Ectodermal cell (in vitro differentiated cells): ENCODE data around the gene IKZF5.

Experiments used
- H3K27ac ChIP-seq: 2 replicates; pipeline ENCODE4 v1.7.0; 2013; ENCODE audit warnings: mild to moderate bottlenecking, low read depth, low read length; ENCODE audit not compliant: insufficient read depth, poor library complexity, severe bottlenecking
- H3K27me3 ChIP-seq: 2 replicates; pipeline ENCODE4 v1.7.0; 2013; ENCODE audit warnings: mild to moderate bottlenecking, low read length; ENCODE audit not compliant: insufficient read depth, control insufficient read depth, poor library complexity, severe bottlenecking
- H3K36me3 ChIP-seq: one replicate; pipeline ENCODE4 v1.7.0; 2013; ENCODE audit warnings: low read length; ENCODE audit not compliant: control insufficient read depth, insufficient read depth
- H3K4me1 ChIP-seq: one replicate; pipeline ENCODE4 v1.7.0; 2013; ENCODE audit warnings: low read length; ENCODE audit not compliant: control insufficient read depth, insufficient read depth
- H3K4me3 ChIP-seq: 2 replicates; pipeline ENCODE4 v1.7.0; 2013; ENCODE audit warnings: low read depth, low read length, control low read depth; ENCODE audit not compliant: insufficient read depth
- H3K9me3 ChIP-seq: 2 replicates; pipeline ENCODE4 v1.7.0; 2013; ENCODE audit warnings: mild to moderate bottlenecking, low read length, moderate library complexity; ENCODE audit not compliant: control insufficient read depth
- WGBS, 2 experiments: methylation state at CpG; one replicate each; pipeline ENCODE4 v1.1.7; 2013; ENCODE audit warnings: missing lambda C conversion rate in 2 of 2; 5-methylcytosine and 5-hydroxymethylcytosine counted together

Gene IKZF5

DNA sequence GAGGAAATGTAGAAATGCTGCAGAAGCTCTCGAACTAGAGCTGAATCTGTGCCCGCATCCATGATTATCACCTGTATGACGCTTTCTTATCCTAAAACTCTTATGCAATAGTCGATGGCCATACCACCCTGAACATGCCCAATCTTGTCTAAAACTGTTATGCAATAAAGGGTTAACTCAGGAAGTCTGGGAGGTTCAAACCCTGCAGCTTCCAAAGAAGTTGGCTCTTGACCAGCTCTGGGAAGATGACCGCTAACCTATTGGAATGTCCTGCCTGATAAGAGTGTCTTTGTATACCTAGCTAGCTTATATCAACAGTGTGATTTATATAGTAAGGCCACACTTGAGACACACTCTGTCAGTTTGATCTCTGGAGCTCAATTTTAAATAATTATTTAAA, 51.1 kb downstream of the IKZF5 start:
- H3K4me1 ChIP-seq: no peaks in the 10 kb centered on the region
- WGBS, 2 experiments: 87 to 88% methylated on average over 5 of the region's 5 CpGs
- H3K4me3 ChIP-seq: no peak overlapping the region
- H3K27me3 ChIP-seq: peaks cover 23% of the 10 kb centered on the region
- no peak overlapping the region for H3K27ac ChIP-seq
- no peaks in the 10 kb centered on the region for H3K9me3 ChIP-seq
- H3K36me3 ChIP-seq: no peaks in the 10 kb centered on the region

DNA sequence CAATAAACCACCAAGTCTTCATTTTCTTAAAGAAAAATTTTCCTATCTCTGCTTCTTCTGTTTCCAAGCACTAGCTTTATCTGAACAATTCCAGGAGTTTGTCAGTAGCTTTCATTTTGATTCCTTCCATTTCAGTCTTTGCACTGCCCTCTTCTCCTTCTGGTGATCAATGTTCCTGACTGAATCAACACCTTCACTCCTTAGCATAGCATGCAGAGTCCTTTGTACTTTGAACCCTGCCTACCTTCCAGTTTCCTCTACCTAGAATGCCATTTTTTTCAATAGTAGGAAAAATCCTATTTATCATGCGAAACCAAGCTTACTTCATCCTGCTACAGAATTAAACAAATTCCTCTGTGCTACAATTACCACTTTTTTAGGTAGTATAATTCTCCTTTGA, 52.7 kb downstream of the IKZF5 start:
- Histone ChIP-seq H3K27me3 (peaks cover 23% of the 10 kb centered on the region), H3K9me3 (no peaks in the 10 kb centered on the region), H3K27ac (no peak overlapping the region), H3K36me3 (no peaks in the 10 kb centered on the region), H3K4me3 (no peak overlapping the region), H3K4me1 (no peaks in the 10 kb centered on the region)
- 86 to 93% methylated on average over 1 of the region's 1 CpG for WGBS, 2 experiments

DNA sequence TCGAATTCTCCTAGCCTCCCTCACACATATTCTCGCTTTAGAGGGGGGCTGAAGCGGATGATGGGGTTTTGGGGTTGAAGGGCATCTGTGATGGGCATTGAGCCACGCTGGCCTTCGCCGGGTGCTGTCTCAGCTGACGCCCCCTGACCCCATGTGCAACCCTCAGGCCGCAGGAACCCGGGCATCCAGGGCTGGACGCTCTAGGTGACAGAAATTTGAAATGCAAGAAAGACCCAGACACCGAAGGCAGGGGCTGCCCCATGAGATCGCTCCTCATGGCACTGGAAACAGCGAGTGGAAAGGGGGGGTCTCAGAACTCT, 53.9 kb downstream of the IKZF5 start:
- Histone ChIP-seq H3K27me3 (peaks cover 23% of the 10 kb centered on the region), H3K4me1 (no peaks in the 10 kb centered on the region), H3K36me3 (no peaks in the 10 kb centered on the region), H3K9me3 (no peaks in the 10 kb centered on the region), H3K4me3 (no peak overlapping the region), H3K27ac (no peak overlapping the region)
- 87 to 91% methylated on average over 13 of the region's 13 CpGs for WGBS, 2 experiments

DNA sequence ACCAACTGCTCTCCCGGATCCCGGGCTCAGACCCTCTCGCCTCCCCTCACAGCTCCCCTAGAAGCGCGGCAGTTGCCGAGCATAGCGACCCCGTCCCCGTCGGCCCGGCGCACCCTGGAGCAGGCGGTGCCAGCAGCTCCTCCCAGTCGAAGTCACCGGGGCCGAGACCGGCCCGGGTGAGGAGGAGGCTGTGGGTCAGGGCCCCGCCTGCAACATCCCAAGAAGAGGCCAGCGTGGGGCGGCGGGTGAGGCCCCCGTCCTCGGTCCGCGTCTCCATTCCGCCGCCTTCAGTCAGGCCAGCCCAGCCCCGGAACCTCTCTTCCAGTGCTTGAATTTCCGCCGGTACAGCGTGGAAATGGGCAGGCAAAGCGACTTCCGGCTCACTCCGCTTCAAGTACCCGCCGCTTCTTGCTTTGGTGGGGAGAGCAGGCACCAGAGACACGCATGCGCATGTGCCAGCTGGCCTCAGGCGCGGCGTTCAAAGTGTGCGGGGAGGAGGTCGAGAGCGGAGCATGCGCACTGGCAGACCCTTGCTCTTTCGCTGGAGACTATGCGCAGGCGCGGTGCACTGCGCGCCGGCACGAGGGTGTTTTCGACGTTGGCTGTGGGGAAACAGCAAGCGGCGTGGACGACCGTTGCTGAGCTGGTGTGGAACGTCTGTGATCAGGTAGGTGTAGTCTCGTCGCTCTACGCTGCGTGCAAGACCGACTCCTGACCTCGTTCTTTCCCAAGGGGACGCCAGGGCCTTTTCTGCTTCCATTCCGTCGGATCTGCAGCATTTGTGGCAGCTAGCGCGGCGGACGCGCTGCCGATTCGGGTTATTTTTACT, 54.5 kb downstream of the IKZF5 start, which contains the start of gene C10orf88:
Gene C10orf88, minus strand, starts transcription at position 326 of the 829 bp plus-strand sequence. Its CDS starts 49 bp downstream, at position 277.
- H3K27ac ChIP-seq: no peak within 1 kb of the TSS
- H3K4me1 ChIP-seq: no peaks in the 10 kb centered on the region
- 7 to 9% methylated on average over 77 of the region's 77 CpGs for WGBS, 2 experiments
- peak within 1 kb of the TSS; percentile 83 for H3K4me3 ChIP-seq
- no peaks in the 10 kb centered on the region for H3K9me3 ChIP-seq
- H3K36me3 ChIP-seq: no peaks in the 10 kb centered on the region
- H3K27me3 ChIP-seq: peaks cover 23% of the 10 kb centered on the region

DNA sequence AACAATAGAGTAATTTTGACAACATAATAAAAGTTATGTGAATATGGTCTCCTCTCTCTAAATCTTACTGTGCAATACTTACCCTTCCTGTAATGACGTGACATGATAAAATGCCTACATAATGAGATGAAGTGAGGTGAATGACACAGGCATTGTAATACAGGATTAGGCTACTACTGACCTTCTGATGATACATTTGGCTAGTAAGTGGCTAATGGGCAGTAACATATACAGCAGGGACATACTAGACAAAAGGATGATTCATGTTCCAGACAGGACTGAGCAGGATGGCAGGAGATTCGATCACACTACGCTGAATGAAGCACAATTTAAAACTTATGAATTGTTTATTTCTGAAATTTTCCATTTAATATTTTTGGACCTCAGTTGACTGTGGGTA, 59.3 kb downstream of the IKZF5 start:
- H3K4me1 ChIP-seq: no peaks in the 10 kb centered on the region
- H3K27me3 ChIP-seq: no peaks in the 10 kb centered on the region
- WGBS, 2 experiments: 94 to 96% methylated on average over 3 of the region's 3 CpGs
- no peak overlapping the region for H3K27ac ChIP-seq
- no peaks in the 10 kb centered on the region for H3K9me3 ChIP-seq
- H3K4me3 ChIP-seq: no peak overlapping the region
- no peaks in the 10 kb centered on the region for H3K36me3 ChIP-seq
